IPS-15b (cell line): Measurements from ENCODE around the gene PSD4.

ENCODE experiments used
- H3K27me3 ChIP-seq: one replicate; pipeline ENCODE4 v1.6.1; 2013; ENCODE audit warnings: low read length; ENCODE audit not compliant: control insufficient read depth, insufficient read depth
- H3K36me3 ChIP-seq: one replicate; pipeline ENCODE4 v1.6.1; 2013; ENCODE audit warnings: low read length; ENCODE audit not compliant: control insufficient read depth, insufficient read depth
- H3K4me1 ChIP-seq: one replicate; pipeline ENCODE4 v1.6.1; 2013; ENCODE audit warnings: mild to moderate bottlenecking, low read length; ENCODE audit not compliant: control insufficient read depth, insufficient read depth
- H3K4me3 ChIP-seq: one replicate; pipeline ENCODE4 v1.5.1; 2013; ENCODE audit warnings: low read depth, low read length
- H3K9ac ChIP-seq: one replicate; pipeline ENCODE4 v1.6.1; 2013; ENCODE audit warnings: low read depth, mild to moderate bottlenecking, low read length
- H3K9me3 ChIP-seq: one replicate; pipeline ENCODE4 v1.6.1; 2013; ENCODE audit warnings: mild to moderate bottlenecking, low read length; ENCODE audit not compliant: control insufficient read depth, insufficient read depth

Gene PSD4

GRCh38 chr2:113173542-113174375, at the start of gene PSD4:
Gene PSD4, plus strand, starts transcription at chr2:113173971. Its CDS starts 8,486 bp downstream, at chr2:113182457.
- Histone ChIP-seq H3K4me1 (no peaks in the 10 kb centered on the region), H3K9ac (no peak within 1 kb of the TSS), H3K9me3 (no peaks in the 10 kb centered on the region), H3K36me3 (no peaks in the 10 kb centered on the region), H3K27me3 (no peaks in the 10 kb centered on the region), H3K4me3 (no peak within 1 kb of the TSS)

DNA sequence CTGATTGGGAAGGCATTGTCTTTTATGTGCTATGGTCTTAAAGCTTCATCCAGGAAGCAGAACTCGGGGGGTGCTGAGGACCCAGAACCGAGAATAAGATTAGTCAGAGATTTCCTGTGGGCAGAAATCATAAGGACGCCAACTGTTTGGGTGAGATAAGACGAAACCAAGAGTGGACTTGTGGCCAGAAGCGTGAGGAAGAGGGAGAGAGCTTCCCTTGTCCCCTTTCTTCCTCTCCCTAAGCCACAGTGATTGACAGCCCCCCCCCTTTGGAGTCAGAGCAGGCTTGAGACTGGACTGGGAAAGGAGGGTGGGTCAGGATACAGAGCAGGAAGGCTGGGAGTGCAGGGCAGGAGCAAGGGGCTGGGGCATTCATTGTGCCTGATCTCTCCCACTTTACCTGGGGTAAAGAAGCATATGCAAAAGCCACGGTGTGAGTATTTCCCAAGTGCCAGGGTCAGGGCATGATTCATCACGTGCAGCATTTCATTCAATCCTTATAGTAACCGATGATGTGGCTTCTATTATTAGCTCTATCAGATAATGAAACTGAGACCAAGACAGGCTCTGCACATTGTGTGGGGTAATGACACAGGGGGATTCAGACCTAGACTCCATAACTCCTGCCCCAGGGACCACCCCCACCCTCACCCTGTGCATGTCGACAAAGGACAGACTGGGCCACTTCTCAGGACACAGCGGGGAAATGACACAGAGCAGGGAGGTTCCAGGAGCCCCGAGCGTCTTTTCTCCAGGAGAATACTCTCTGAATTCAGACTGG, 49.4 kb upstream of the PSD4 start:
- Histone ChIP-seq H3K27me3 (peaks cover 2% of the 10 kb centered on the region), H3K4me1 (no peaks in the 10 kb centered on the region), H3K36me3 (no peaks in the 10 kb centered on the region), H3K9me3 (no peaks in the 10 kb centered on the region), H3K9ac (no peak overlapping the region), H3K4me3 (no peak overlapping the region)

GRCh38 chr2:113124984-113125855, 48.6 kb upstream of the PSD4 start:
- Histone ChIP-seq H3K9ac (no peak overlapping the region), H3K27me3 (peaks cover 2% of the 10 kb centered on the region), H3K4me1 (no peaks in the 10 kb centered on the region), H3K36me3 (no peaks in the 10 kb centered on the region), H3K4me3 (no peak overlapping the region), H3K9me3 (no peaks in the 10 kb centered on the region)

- H3K27me3 ChIP-seq = no peaks in the 10 kb centered on the region
- no peaks in the 10 kb centered on the region for H3K36me3 ChIP-seq
- no peak within 1 kb of the TSS for H3K9ac ChIP-seq
- no peaks in the 10 kb centered on the region for H3K9me3 ChIP-seq
- no peak within 1 kb of the TSS for H3K4me3 ChIP-seq
- no peaks in the 10 kb centered on the region for H3K4me1 ChIP-seq
Measured at GRCh38 chr2:113126845-113127645, 46.7 kb upstream of the PSD4 start, which contains the start of gene IL1RN. Gene IL1RN, plus strand, starts transcription at chr2:113127598. Its CDS starts 27 bp downstream, at chr2:113127625.

GRCh38 chr2:113127646-113128570, 45.9 kb upstream of the PSD4 start:
- Histone ChIP-seq H3K9ac (no peak overlapping the region), H3K4me1 (no peaks in the 10 kb centered on the region), H3K36me3 (no peaks in the 10 kb centered on the region), H3K4me3 (no peak overlapping the region), H3K27me3 (no peaks in the 10 kb centered on the region), H3K9me3 (no peaks in the 10 kb centered on the region)

DNA sequence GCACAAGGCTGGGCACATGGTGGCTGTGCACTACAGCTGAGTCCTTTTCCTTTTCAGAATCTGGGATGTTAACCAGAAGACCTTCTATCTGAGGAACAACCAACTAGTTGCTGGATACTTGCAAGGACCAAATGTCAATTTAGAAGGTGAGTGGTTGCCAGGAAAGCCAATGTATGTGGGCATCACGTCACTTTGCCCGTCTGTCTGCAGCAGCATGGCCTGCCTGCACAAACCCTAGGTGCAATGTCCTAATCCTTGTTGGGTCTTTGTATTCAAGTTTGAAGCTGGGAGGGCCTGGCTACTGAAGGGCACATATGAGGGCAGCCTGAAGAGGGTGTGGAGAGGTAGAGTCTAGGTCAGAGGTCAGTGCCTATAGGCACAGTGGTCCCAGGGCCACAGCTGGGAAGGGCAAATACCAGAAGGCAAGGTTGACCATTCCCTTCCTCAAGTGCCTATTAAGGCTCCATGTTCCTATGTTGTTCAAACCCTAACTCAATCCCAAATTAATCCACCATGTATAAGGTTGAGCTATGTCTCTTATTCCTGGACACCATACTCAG, 44.2 kb upstream of the PSD4 start:
- H3K9me3 ChIP-seq = no peaks in the 10 kb centered on the region
- no peak overlapping the region for H3K4me3 ChIP-seq
- no peaks in the 10 kb centered on the region for H3K4me1 ChIP-seq
- no peaks in the 10 kb centered on the region for H3K36me3 ChIP-seq
- H3K27me3 ChIP-seq = no peaks in the 10 kb centered on the region
- H3K9ac ChIP-seq = no peak overlapping the region

- H3K36me3 ChIP-seq = no peaks in the 10 kb centered on the region
- no peaks in the 10 kb centered on the region for H3K4me1 ChIP-seq
- H3K4me3 ChIP-seq = no peak overlapping the region
- no peaks in the 10 kb centered on the region for H3K27me3 ChIP-seq
- no peaks in the 10 kb centered on the region for H3K9me3 ChIP-seq
- no peak overlapping the region for H3K9ac ChIP-seq
Measured at GRCh38 chr2:113131352-113132185, 42.2 kb upstream of the PSD4 start.

DNA sequence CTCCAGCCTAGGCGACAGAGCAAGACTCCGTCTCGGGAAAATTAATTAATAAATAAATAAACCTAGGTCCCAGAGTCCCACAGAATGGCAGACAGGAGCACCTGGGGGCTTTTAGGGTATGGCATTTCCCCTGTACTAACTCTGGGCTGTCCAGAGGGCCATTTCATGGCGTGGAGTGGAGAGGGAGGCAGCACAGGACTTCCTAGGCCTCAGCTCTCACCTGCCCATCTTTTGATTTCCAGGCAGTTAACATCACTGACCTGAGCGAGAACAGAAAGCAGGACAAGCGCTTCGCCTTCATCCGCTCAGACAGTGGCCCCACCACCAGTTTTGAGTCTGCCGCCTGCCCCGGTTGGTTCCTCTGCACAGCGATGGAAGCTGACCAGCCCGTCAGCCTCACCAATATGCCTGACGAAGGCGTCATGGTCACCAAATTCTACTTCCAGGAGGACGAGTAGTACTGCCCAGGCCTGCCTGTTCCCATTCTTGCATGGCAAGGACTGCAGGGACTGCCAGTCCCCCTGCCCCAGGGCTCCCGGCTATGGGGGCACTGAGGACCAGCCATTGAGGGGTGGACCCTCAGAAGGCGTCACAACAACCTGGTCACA, 41.3 kb upstream of the PSD4 start:
- Histone ChIP-seq H3K27me3 (no peaks in the 10 kb centered on the region), H3K36me3 (no peaks in the 10 kb centered on the region), H3K4me1 (no peaks in the 10 kb centered on the region), H3K9ac (no peak overlapping the region), H3K9me3 (no peaks in the 10 kb centered on the region), H3K4me3 (no peak overlapping the region)
